Endodermal cell (in vitro differentiated cells): ENCODE data around the gene SYT1. TPM values are rescaled to one million over a fixed set of nuclear protein-coding genes. Genes with fewer than 3 reads are reported as not detected.

Experiments used
- DNase-seq: peaks from one replicate; pipeline ENCODE4 v3.0.0-alpha.2; 2017
- H3K27ac ChIP-seq: 2 replicates; pipeline ENCODE4 v1.5.1; 2013; ENCODE audit warnings: mild to moderate bottlenecking, low read depth, low read length, moderate library complexity
- H3K27me3 ChIP-seq: 2 replicates; pipeline ENCODE4 v1.6.1; 2013; ENCODE audit warnings: mild to moderate bottlenecking, low read length, moderate library complexity; ENCODE audit not compliant: insufficient read depth, control insufficient read depth, poor library complexity, severe bottlenecking
- H3K36me3 ChIP-seq: 2 replicates; pipeline ENCODE4 v1.7.0; 2013; ENCODE audit warnings: mild to moderate bottlenecking, low read length, moderate library complexity; ENCODE audit not compliant: control insufficient read depth, insufficient read depth
- H3K4me1 ChIP-seq: one replicate; pipeline ENCODE4 v1.7.0; 2013; ENCODE audit warnings: low read length; ENCODE audit not compliant: control insufficient read depth, insufficient read depth
- H3K4me3 ChIP-seq: 2 replicates; pipeline ENCODE4 v1.5.1; 2013; ENCODE audit warnings: mild to moderate bottlenecking, low read length, moderate library complexity
- H3K9ac ChIP-seq: 2 replicates; pipeline ENCODE4 v1.6.1; 2013; ENCODE audit warnings: mild to moderate bottlenecking, low read length, moderate library complexity; ENCODE audit not compliant: poor library complexity, severe bottlenecking; ENCODE audit errors: extremely low read depth
- H3K9me3 ChIP-seq: 2 replicates; pipeline ENCODE4 v1.6.1; 2013; ENCODE audit warnings: mild to moderate bottlenecking, low read length, moderate library complexity; ENCODE audit not compliant: control insufficient read depth
- H3K27ac Mint-ChIP-seq: 2 replicates; pipeline ENCODE4 v1.8.0; 2020; ENCODE audit warnings: mixed read lengths
- H3K27me3 Mint-ChIP-seq: 2 replicates; pipeline ENCODE4 v1.8.0; 2021; ENCODE audit warnings: mild to moderate bottlenecking, mixed read lengths; ENCODE audit not compliant: insufficient read depth
- H3K36me3 Mint-ChIP-seq: 2 replicates; pipeline ENCODE4 v1.8.0; 2020; ENCODE audit warnings: low read depth, mixed read lengths
- H3K4me1 Mint-ChIP-seq: 2 replicates; pipeline ENCODE4 v1.8.0; 2020; ENCODE audit warnings: mixed read lengths
- H3K4me3 Mint-ChIP-seq: 2 replicates; pipeline ENCODE4 v1.8.0; 2020; ENCODE audit warnings: mild to moderate bottlenecking, moderate library complexity, mixed read lengths
- H3K9me3 Mint-ChIP-seq: 2 replicates; pipeline ENCODE4 v1.8.0; 2020; ENCODE audit warnings: mild to moderate bottlenecking, mixed read lengths
- WGBS, 2 experiments: methylation state at CpG; one replicate each; pipeline versions ENCODE4 v1.1.5 to v1.1.7; 2013; ENCODE audit warnings: missing lambda C conversion rate in 2 of 2, mixed read lengths in 1 of 2; ENCODE audit not compliant: insufficient coverage in 1 of 2, insufficient read length in 1 of 2; 5-methylcytosine and 5-hydroxymethylcytosine counted together
- total RNA-seq, 2 donors: library from RNA; stranded (reverse); fragmentation: NEBNext Ultra II Directional in 1 of 2; extraction: Animal tissue kit (Norgen Biotek cat#: 25700) in 1 of 2; gene quantifications; 2 replicates in 1 of 2; 3 replicates in 1 of 2; pipeline ENCODE4 v1.2.1, GENCODE V29; 2021
- TF ChIP-seq, protein P1 (sequence below): fragments of 200-600 bp; sonication (generic); conservative IDR thresholded peaks from 2 replicates; pipeline ENCODE4 v1.5.0; 2021; ENCODE audit warnings: antibody characterized with exemption, mild to moderate bottlenecking

SYT1 gene
- total RNA-seq, 2 donors from 2014 or later = 6.8 to 10.7 TPM

DNA sequence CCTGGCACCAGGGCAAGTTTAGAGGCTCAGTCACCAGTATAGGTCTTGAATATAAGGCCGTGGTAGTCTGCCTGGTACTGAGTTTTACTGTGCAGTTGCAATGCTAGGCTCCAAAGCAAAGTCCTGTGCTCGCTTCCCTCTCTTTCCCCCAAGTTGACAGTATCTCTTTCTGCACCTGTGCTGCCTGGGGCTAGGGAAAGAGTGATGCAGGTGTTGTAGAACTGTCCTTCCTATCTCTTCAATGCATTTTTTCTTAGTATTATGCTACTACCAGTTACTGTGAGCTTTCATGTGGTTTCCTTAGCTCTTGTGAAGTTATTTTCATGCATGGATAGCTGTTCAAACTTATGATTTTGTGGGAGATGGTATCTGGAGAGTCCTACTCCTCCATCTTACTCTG is 359.2 kb downstream of the SYT1 start:
- peaks cover 26% of the 10 kb centered on the region for H3K9me3 Mint-ChIP-seq
- H3K4me3 Mint-ChIP-seq = no peak overlapping the region
- no peak overlapping the region for H3K27ac ChIP-seq
- H3K27me3 ChIP-seq = no peaks in the 10 kb centered on the region
- H3K27me3 Mint-ChIP-seq = no peaks in the 10 kb centered on the region
- peaks cover 18% of the 10 kb centered on the region for H3K36me3 Mint-ChIP-seq
- H3K4me1 Mint-ChIP-seq = peaks cover 4% of the 10 kb centered on the region
- TF ChIP-seq, protein P1, sequence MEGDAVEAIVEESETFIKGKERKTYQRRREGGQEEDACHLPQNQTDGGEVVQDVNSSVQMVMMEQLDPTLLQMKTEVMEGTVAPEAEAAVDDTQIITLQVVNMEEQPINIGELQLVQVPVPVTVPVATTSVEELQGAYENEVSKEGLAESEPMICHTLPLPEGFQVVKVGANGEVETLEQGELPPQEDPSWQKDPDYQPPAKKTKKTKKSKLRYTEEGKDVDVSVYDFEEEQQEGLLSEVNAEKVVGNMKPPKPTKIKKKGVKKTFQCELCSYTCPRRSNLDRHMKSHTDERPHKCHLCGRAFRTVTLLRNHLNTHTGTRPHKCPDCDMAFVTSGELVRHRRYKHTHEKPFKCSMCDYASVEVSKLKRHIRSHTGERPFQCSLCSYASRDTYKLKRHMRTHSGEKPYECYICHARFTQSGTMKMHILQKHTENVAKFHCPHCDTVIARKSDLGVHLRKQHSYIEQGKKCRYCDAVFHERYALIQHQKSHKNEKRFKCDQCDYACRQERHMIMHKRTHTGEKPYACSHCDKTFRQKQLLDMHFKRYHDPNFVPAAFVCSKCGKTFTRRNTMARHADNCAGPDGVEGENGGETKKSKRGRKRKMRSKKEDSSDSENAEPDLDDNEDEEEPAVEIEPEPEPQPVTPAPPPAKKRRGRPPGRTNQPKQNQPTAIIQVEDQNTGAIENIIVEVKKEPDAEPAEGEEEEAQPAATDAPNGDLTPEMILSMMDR = no peak
- no peak overlapping the region for H3K9ac ChIP-seq
- no peak for DNase-seq
- no peaks in the 10 kb centered on the region for H3K36me3 ChIP-seq
- no peak overlapping the region for H3K27ac Mint-ChIP-seq
- peaks cover 16% of the 10 kb centered on the region for H3K9me3 ChIP-seq
- WGBS, 2 experiments = 89 to 100% methylated on average over 2 of the region's 2 CpGs
- no peaks in the 10 kb centered on the region for H3K4me1 ChIP-seq
- H3K4me3 ChIP-seq = no peak overlapping the region

DNA sequence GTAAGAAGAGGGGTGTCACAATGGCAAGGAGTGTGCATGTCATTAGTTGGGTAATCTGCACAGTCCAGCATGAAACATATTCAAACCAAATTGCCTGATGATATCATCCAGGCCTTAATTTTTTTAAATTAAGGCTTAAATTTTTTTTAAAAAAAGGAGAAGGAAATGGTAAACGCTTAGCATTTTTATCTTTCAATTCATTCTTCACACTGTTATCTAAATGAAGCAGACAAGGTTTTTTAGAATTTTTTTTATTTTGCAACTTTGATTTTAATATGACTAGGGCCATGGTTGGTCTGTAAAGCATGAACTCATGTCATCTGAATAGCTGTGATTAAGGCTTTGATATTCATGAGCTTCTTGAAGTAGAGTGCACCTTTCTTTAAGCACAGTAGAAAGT is 362.5 kb downstream of the SYT1 start:
- no peaks in the 10 kb centered on the region for H3K4me1 ChIP-seq
- H3K4me1 Mint-ChIP-seq = peaks cover 6% of the 10 kb centered on the region
- WGBS, 2 experiments = no CpG with 5 or more reads among the region's 1 CpG
- no peak overlapping the region for H3K4me3 Mint-ChIP-seq
- peaks cover under 1% of the 10 kb centered on the region for H3K9me3 ChIP-seq
- DNase-seq = no peak
- H3K36me3 Mint-ChIP-seq = peaks cover 5% of the 10 kb centered on the region
- H3K27ac ChIP-seq = no peak overlapping the region
- H3K4me3 ChIP-seq = no peak overlapping the region
- TF ChIP-seq, protein P1 = no peak
- H3K27me3 ChIP-seq = no peaks in the 10 kb centered on the region
- no peak overlapping the region for H3K9ac ChIP-seq
- peaks cover 6% of the 10 kb centered on the region for H3K9me3 Mint-ChIP-seq
- no peaks in the 10 kb centered on the region for H3K27me3 Mint-ChIP-seq
- no peaks in the 10 kb centered on the region for H3K36me3 ChIP-seq
- no peak overlapping the region for H3K27ac Mint-ChIP-seq

DNA sequence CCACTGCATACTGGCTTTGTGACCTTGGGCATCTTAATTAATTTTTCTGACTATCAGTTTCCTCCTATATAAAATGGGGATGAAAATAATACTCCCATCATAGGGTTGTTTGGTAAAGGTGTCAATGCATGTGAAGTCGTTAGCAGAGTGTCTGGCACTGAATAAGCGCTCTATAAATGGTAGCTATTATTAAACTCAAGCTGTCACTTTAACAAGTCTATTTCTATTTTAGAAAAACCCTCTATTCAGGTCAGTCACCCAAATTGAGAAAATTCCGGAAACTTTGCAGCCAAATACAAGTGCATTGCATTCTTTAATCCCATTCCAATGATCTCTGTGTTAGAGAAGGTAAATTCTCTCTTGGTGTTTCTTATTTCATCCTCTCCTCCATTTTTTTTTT is 363.1 kb downstream of the SYT1 start:
- H3K36me3 Mint-ChIP-seq = peaks cover 3% of the 10 kb centered on the region
- peaks cover 6% of the 10 kb centered on the region for H3K4me1 Mint-ChIP-seq
- H3K9ac ChIP-seq = no peak overlapping the region
- no peaks in the 10 kb centered on the region for H3K27me3 ChIP-seq
- no peaks in the 10 kb centered on the region for H3K9me3 ChIP-seq
- no peak overlapping the region for H3K27ac Mint-ChIP-seq
- TF ChIP-seq, protein P1 = no peak
- H3K4me3 Mint-ChIP-seq = no peak overlapping the region
- 100% methylated on average over 1 to 3 of the region's 3 CpGs for WGBS, 2 experiments
- H3K4me1 ChIP-seq = no peaks in the 10 kb centered on the region
- no peak overlapping the region for H3K27ac ChIP-seq
- no peaks in the 10 kb centered on the region for H3K36me3 ChIP-seq
- no peak overlapping the region for H3K4me3 ChIP-seq
- peaks cover 3% of the 10 kb centered on the region for H3K9me3 Mint-ChIP-seq
- H3K27me3 Mint-ChIP-seq = no peaks in the 10 kb centered on the region
- no peak for DNase-seq
